Adrenal gland (tissue), 5 donors: ENCODE measurements around the gene GPC6.

Experiments
- POLR2A ChIP-seq, 2 donors: fragments of 450-650 bp; IDR thresholded peaks; one replicate each; pipeline ENCODE4 v1.6.1; 2017; ENCODE audit warnings: antibody characterized with exemption in 2 of 2, mild to moderate bottlenecking in 2 of 2, moderate library complexity in 1 of 2
- TF ChIP-seq, protein P1 (sequence below), 6 experiments: fragments of 450-650 bp in 4 of 6; fragments of 200-600 bp in 2 of 6; sonication (generic) in 1 of 6; IDR thresholded peaks; 1 replicate in 5 of 6; 2 replicates in 1 of 6; pipeline versions ENCODE4 v1.5.1 to v1.8.0; 2016 to 2021; ENCODE audit warnings: antibody characterized with exemption in 6 of 6, mild to moderate bottlenecking in 2 of 6, moderate library complexity in 1 of 6
- donor health status: DM: no; HTN: no; CAD: no.

GRCh38 chr13:94387047-94387446 lies 1160.4 kb downstream of the GPC6 start:
- TF ChIP-seq, protein P1, sequence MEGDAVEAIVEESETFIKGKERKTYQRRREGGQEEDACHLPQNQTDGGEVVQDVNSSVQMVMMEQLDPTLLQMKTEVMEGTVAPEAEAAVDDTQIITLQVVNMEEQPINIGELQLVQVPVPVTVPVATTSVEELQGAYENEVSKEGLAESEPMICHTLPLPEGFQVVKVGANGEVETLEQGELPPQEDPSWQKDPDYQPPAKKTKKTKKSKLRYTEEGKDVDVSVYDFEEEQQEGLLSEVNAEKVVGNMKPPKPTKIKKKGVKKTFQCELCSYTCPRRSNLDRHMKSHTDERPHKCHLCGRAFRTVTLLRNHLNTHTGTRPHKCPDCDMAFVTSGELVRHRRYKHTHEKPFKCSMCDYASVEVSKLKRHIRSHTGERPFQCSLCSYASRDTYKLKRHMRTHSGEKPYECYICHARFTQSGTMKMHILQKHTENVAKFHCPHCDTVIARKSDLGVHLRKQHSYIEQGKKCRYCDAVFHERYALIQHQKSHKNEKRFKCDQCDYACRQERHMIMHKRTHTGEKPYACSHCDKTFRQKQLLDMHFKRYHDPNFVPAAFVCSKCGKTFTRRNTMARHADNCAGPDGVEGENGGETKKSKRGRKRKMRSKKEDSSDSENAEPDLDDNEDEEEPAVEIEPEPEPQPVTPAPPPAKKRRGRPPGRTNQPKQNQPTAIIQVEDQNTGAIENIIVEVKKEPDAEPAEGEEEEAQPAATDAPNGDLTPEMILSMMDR (IDR thresholded peaks at IDR 0.05) = no peak
- no peak for TF ChIP-seq POLR2A (IDR thresholded peaks at IDR 0.05)
